Measurements from ENCODE around the gene COL4A2. TPM values are rescaled to one million over a fixed set of nuclear protein-coding genes. Genes with fewer than 3 reads are reported as not detected.
A peak's percentile ranks its signal among the peaks of the same experiment; 100 is the strongest.

The COL4A2 gene
- total RNA-seq, 1 donor from 2014 or later = 1,736 TPM

- no peak overlapping the region for H3K4me3 ChIP-seq (ENCODE audit: low read depth, low read length)
- no peak for DNase-seq (ENCODE audit: low read depth)
- peaks cover 6% of the 10 kb centered on the region for H3K36me3 ChIP-seq (ENCODE audit: control insufficient read depth, insufficient read depth, low read length)
- no peak for TF ChIP-seq CTCF (IDR thresholded peaks at IDR 0.05; ENCODE audit: insufficient read depth, low read length, poor library complexity, severe bottlenecking)
- H3K27me3 ChIP-seq (ENCODE audit: control insufficient read depth, insufficient read depth, low read length) = no peaks in the 10 kb centered on the region
Measured at GRCh38 chr13:110358381-110358780, 51.3 kb downstream of the COL4A2 start.

- no peak overlapping the region for H3K4me3 ChIP-seq (ENCODE audit: low read depth, low read length)
- no peak for DNase-seq (ENCODE audit: low read depth)
- H3K27me3 ChIP-seq (ENCODE audit: control insufficient read depth, insufficient read depth, low read length) = no peaks in the 10 kb centered on the region
- peaks cover 6% of the 10 kb centered on the region for H3K36me3 ChIP-seq (ENCODE audit: control insufficient read depth, insufficient read depth, low read length)
- no peak for TF ChIP-seq CTCF (IDR thresholded peaks at IDR 0.05; ENCODE audit: insufficient read depth, low read length, poor library complexity, severe bottlenecking)
Measured at GRCh38 chr13:110359840-110360301, 52.8 kb downstream of the COL4A2 start.

- DNase-seq (ENCODE audit: low read depth) = no peak
- Histone ChIP-seq H3K4me3 (ENCODE audit: low read depth, low read length) (no peak overlapping the region), H3K27me3 (ENCODE audit: control insufficient read depth, insufficient read depth, low read length) (no peaks in the 10 kb centered on the region), H3K36me3 (ENCODE audit: control insufficient read depth, insufficient read depth, low read length) (peaks cover 6% of the 10 kb centered on the region)
- no peak for TF ChIP-seq CTCF (IDR thresholded peaks at IDR 0.05; ENCODE audit: insufficient read depth, low read length, poor library complexity, severe bottlenecking)
Measured at GRCh38 chr13:110360598-110360997, 53.5 kb downstream of the COL4A2 start.

- no peak for DNase-seq (ENCODE audit: low read depth)
- peaks cover 6% of the 10 kb centered on the region for H3K36me3 ChIP-seq (ENCODE audit: control insufficient read depth, insufficient read depth, low read length)
- no peaks in the 10 kb centered on the region for H3K27me3 ChIP-seq (ENCODE audit: control insufficient read depth, insufficient read depth, low read length)
- no peak overlapping the region for H3K4me3 ChIP-seq (ENCODE audit: low read depth, low read length)
- no peak for TF ChIP-seq CTCF (IDR thresholded peaks at IDR 0.05; ENCODE audit: insufficient read depth, low read length, poor library complexity, severe bottlenecking)
Measured at GRCh38 chr13:110361365-110361911, 54.4 kb downstream of the COL4A2 start.

- peaks cover 6% of the 10 kb centered on the region for H3K36me3 ChIP-seq (ENCODE audit: control insufficient read depth, insufficient read depth, low read length)
- TF ChIP-seq CTCF (IDR thresholded peaks at IDR 0.05; ENCODE audit: insufficient read depth, low read length, poor library complexity, severe bottlenecking) = peak; percentile 19
- no peak overlapping the region for H3K4me3 ChIP-seq (ENCODE audit: low read depth, low read length)
- DNase-seq (ENCODE audit: low read depth) = no peak
- no peaks in the 10 kb centered on the region for H3K27me3 ChIP-seq (ENCODE audit: control insufficient read depth, insufficient read depth, low read length)
Measured at GRCh38 chr13:110363010-110363409, 55.9 kb downstream of the COL4A2 start.

GRCh38 chr13:110364081-110364480 is 57.0 kb downstream of the COL4A2 start:
- H3K4me3 ChIP-seq (ENCODE audit: low read depth, low read length) = no peak overlapping the region
- H3K36me3 ChIP-seq (ENCODE audit: control insufficient read depth, insufficient read depth, low read length) = peaks cover 6% of the 10 kb centered on the region
- no peaks in the 10 kb centered on the region for H3K27me3 ChIP-seq (ENCODE audit: control insufficient read depth, insufficient read depth, low read length)
- no peak for DNase-seq (ENCODE audit: low read depth)
- TF ChIP-seq CTCF (IDR thresholded peaks at IDR 0.05; ENCODE audit: insufficient read depth, low read length, poor library complexity, severe bottlenecking) = no peak
